ENCODE data around the gene COA8. TPM values are rescaled to one million over a fixed set of nuclear protein-coding genes. Genes with fewer than 3 reads are reported as not detected.

Gene COA8
- total and polyA plus RNA-seq, 9 of the 15 experiments (the other 6 are each of a cell fraction or from before 2014, with no cell fraction given): 5.0 to 35.3 (median 25.7) TPM

DNA sequence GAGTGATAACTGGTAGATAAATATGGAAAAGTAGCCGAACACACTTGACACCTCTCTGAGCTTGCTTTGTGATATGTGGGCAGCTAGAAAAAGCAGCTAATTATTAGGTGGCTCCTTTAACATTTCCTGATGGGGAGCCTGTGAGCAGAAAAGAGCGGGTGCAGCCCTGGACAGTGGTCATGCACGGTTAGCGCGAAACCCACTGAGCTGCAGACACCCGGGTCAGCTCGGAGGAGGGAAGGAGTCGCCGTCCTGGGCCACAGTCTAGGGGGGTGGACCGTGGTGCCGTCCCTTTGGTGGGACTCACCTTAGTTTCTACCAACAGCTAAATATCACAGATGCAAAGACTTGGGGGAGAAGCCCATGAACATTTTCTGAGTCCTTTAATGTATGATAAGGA is 6.6 kb downstream of the COA8 start:
- DNase-seq (ENCODE audit: extremely low read depth in 1 of 4, low spot score in 3 of 4) (no peak), ATAC-seq (no peak), FAIRE-seq (no peak)
- no peak overlapping the region for H3K9ac ChIP-seq (ENCODE audit: insufficient read depth in 1 of 2, low read depth in 2 of 2, low read length in 2 of 2)
- no peak overlapping the region for H3K4me2 ChIP-seq (ENCODE audit: insufficient read depth, low read length)
- intact Hi-C loops (cut with micrococcal nuclease) (no loop called here), in situ Hi-C loops (cut with MboI) (no loop called here)
- H4K20me1 ChIP-seq (replicated peaks; ENCODE audit: control insufficient read depth, insufficient read depth, low read length): peaks cover 3% of the 10 kb centered on the region; the same call in 1 of the 2 replicates
- H3K27me3 ChIP-seq (ENCODE audit: control insufficient read depth in 2 of 2, insufficient read depth in 2 of 2, low read length in 2 of 2): no peaks in the 10 kb centered on the region
- no peak overlapping the region for H3K4me3 ChIP-seq
- no peaks in the 10 kb centered on the region for H3K9me3 ChIP-seq (replicated peaks; ENCODE audit: control insufficient read depth, insufficient read depth, low read depth, low read length)
- WGBS (ENCODE audit: insufficient coverage, low coverage, missing lambda C conversion rate): 80% methylated on average over 7 of the region's 11 CpGs
- POLR2A ChIA-PET: interaction anchor here (0.8 kb wide), 1 partner anchor 50 kb away, joined by 3 read pairs; no protein-coding TSS in a partner anchor
- H3K4me1 ChIP-seq (replicated peaks in 1 of 2; ENCODE audit: control insufficient read depth in 2 of 2, insufficient read depth in 2 of 2, low read length in 2 of 2): peaks cover 0 to 3% of the 10 kb centered on the region in 2 experiments; a peak in 2 of 5 replicates
- BruUV-seq (replicated peaks): no TSS peak
- no peaks in the 10 kb centered on the region for H3K9me1 ChIP-seq (ENCODE audit: control insufficient read depth, insufficient read depth, low read length)
- peaks cover 39% of the 10 kb centered on the region for H3K79me2 ChIP-seq (ENCODE audit: control insufficient read depth, insufficient read depth, low read length)
- CTCF ChIA-PET (ENCODE audit: low intra/inter-chr PET ratio): no interaction called here
- no peak overlapping the region for H2AFZ ChIP-seq (ENCODE audit: low read depth, low read length)
- no peak overlapping the region for H3K27ac ChIP-seq (ENCODE audit: extremely low read depth, low read depth, low read length)
- H3K36me3 ChIP-seq (ENCODE audit: control insufficient read depth, insufficient read depth, low read length): peaks cover 26% of the 10 kb centered on the region; the same call in 2 of the 3 replicates
- TF ChIP-seq ZFP1 (CRISPR knock-in tag; IDR thresholded peaks at IDR 0.05) (no peak), POU5F1 (IDR thresholded peaks at IDR 0.05; ENCODE audit: borderline replicate concordance, low read depth, low read length, partially characterized antibody) (no peak), RBM15 (IDR thresholded peaks at IDR 0.05; ENCODE audit: insufficient read depth, low read length) (no peak), FOXK2 (conservative IDR thresholded peaks at IDR 0.05 in 1 of 2, IDR thresholded peaks at IDR 0.05 in 1 of 2; ENCODE audit: low read depth in 2 of 2) (no peak), THRAP3 (IDR thresholded peaks at IDR 0.05; ENCODE audit: borderline replicate concordance) (no peak), SIRT6 (IDR thresholded peaks at IDR 0.05; ENCODE audit: low read depth, low read length) (no peak), SMC3 (conservative IDR thresholded peaks at IDR 0.05; ENCODE audit: insufficient read depth, low read depth, low read length) (no peak), MIER1 (IDR thresholded peaks at IDR 0.05; ENCODE audit: low read depth) (no peak), CBX3 (IDR thresholded peaks at IDR 0.05; ENCODE audit: borderline replicate concordance in 1 of 2, low read length in 2 of 2) (no peak)
- TF ChIP-seq, protein P1, sequence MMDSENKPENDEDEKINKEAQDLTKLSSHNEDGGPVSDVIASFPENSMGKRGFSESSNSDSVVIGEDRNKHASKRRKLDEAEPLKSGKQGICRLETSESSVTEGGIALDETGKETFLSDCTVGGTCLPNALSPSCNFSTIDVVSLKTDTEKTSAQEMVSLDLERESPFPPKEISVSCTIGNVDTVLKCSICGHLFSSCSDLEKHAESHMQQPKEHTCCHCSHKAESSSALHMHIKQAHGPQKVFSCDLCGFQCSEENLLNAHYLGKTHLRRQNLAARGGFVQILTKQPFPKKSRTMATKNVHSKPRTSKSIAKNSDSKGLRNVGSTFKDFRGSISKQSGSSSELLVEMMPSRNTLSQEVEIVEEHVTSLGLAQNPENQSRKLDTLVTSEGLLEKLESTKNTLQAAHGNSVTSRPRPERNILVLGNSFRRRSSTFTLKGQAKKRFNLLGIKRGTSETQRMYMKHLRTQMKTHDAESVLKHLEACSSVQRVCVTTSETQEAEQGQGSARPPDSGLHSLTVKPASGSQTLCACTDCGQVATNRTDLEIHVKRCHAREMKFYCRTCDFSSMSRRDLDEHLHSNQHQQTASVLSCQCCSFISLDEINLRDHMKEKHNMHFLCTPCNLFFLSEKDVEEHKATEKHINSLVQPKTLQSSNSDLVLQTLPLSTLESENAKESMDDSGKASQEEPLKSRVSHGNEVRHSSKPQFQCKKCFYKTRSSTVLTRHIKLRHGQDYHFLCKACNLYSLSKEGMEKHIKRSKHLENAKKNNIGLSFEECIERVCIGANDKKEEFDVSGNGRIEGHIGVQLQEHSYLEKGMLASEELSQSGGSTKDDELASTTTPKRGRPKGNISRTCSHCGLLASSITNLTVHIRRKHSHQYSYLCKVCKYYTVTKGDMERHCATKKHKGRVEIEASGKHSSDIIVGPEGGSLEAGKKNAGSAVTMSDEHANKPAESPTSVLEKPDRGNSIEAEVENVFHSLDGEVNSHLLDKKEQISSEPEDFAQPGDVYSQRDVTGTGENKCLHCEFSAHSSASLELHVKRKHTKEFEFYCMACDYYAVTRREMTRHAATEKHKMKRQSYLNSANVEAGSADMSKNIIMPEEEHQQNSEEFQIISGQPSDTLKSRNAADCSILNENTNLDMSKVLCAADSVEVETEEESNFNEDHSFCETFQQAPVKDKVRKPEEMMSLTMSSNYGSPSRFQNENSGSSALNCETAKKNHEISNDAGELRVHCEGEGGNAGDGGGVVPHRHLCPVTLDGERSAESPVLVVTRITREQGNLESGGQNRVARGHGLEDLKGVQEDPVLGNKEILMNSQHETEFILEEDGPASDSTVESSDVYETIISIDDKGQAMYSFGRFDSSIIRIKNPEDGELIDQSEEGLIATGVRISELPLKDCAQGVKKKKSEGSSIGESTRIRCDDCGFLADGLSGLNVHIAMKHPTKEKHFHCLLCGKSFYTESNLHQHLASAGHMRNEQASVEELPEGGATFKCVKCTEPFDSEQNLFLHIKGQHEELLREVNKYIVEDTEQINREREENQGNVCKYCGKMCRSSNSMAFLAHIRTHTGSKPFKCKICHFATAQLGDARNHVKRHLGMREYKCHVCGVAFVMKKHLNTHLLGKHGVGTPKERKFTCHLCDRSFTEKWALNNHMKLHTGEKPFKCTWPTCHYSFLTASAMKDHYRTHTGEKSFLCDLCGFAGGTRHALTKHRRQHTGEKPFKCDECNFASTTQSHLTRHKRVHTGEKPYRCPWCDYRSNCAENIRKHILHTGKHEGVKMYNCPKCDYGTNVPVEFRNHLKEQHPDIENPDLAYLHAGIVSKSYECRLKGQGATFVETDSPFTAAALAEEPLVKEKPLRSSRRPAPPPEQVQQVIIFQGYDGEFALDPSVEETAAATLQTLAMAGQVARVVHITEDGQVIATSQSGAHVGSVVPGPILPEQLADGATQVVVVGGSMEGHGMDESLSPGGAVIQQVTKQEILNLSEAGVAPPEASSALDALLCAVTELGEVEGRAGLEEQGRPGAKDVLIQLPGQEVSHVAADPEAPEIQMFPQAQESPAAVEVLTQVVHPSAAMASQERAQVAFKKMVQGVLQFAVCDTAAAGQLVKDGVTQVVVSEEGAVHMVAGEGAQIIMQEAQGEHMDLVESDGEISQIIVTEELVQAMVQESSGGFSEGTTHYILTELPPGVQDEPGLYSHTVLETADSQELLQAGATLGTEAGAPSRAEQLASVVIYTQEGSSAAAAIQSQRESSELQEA (IDR thresholded peaks at IDR 0.05; ENCODE audit: low read depth): no peak
- TF ChIP-seq, protein P2, sequence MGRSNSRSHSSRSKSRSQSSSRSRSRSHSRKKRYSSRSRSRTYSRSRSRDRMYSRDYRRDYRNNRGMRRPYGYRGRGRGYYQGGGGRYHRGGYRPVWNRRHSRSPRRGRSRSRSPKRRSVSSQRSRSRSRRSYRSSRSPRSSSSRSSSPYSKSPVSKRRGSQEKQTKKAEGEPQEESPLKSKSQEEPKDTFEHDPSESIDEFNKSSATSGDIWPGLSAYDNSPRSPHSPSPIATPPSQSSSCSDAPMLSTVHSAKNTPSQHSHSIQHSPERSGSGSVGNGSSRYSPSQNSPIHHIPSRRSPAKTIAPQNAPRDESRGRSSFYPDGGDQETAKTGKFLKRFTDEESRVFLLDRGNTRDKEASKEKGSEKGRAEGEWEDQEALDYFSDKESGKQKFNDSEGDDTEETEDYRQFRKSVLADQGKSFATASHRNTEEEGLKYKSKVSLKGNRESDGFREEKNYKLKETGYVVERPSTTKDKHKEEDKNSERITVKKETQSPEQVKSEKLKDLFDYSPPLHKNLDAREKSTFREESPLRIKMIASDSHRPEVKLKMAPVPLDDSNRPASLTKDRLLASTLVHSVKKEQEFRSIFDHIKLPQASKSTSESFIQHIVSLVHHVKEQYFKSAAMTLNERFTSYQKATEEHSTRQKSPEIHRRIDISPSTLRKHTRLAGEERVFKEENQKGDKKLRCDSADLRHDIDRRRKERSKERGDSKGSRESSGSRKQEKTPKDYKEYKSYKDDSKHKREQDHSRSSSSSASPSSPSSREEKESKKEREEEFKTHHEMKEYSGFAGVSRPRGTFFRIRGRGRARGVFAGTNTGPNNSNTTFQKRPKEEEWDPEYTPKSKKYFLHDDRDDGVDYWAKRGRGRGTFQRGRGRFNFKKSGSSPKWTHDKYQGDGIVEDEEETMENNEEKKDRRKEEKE (IDR thresholded peaks at IDR 0.05; ENCODE audit: borderline replicate concordance in 1 of 2, control insufficient read depth in 1 of 2, low read depth in 2 of 2, low read length in 1 of 2): no peak
